Measurements from ENCODE around the gene ASCC2. TPM values are rescaled to one million over a fixed set of nuclear protein-coding genes. Genes with fewer than 3 reads are reported as not detected.
A peak's percentile ranks its signal among the peaks of the same experiment; 100 is the strongest.

The ASCC2 gene
- total RNA-seq, 2 donors from 2014 or later, result 52.8 to 77.0 TPM

GRCh38 chr22:29750559-29751538 lies 87.2 kb downstream of the ASCC2 start:
- Histone ChIP-seq H3K36me3 (no peaks in the 10 kb centered on the region), H3K4me1 (no peaks in the 10 kb centered on the region), H3K9me3 (no peaks in the 10 kb centered on the region), H3K27me3 (no peaks in the 10 kb centered on the region), H3K4me3 (no peak overlapping the region), H3K9ac (ENCODE audit: low read depth in 2 of 2, low read length in 2 of 2) (no peak overlapping the region), H3K27ac (no peak overlapping the region)
- TF ChIP-seq CTCF (IDR thresholded peaks at IDR 0.05), result no peak
- no peak for DNase-seq
- intact Hi-C loops (cut with DNase I), result no loop called here

- intact Hi-C loops (cut with DNase I), result no loop called here
- no peak for DNase-seq
- no peaks in the 10 kb centered on the region for H3K9me3 ChIP-seq
- no peak overlapping the region for H3K4me3 ChIP-seq
- no peaks in the 10 kb centered on the region for H3K4me1 ChIP-seq
- TF ChIP-seq CTCF (IDR thresholded peaks at IDR 0.05), result no peak
- H3K27me3 ChIP-seq, result no peaks in the 10 kb centered on the region
- no peak overlapping the region for H3K9ac ChIP-seq (ENCODE audit: low read depth in 2 of 2, low read length in 2 of 2)
- H3K27ac ChIP-seq, result no peak overlapping the region
- no peaks in the 10 kb centered on the region for H3K36me3 ChIP-seq
Measured at GRCh38 chr22:29750029-29750428, 88.0 kb downstream of the ASCC2 start.

- no peak overlapping the region for H3K4me3 ChIP-seq
- H3K36me3 ChIP-seq, result no peaks in the 10 kb centered on the region
- H3K27me3 ChIP-seq, result no peaks in the 10 kb centered on the region
- DNase-seq, result no peak
- intact Hi-C loops (cut with DNase I), result no loop called here
- H3K9me3 ChIP-seq, result no peaks in the 10 kb centered on the region
- TF ChIP-seq CTCF (IDR thresholded peaks at IDR 0.05), result no peak
- no peak overlapping the region for H3K9ac ChIP-seq (ENCODE audit: low read depth in 2 of 2, low read length in 2 of 2)
- no peaks in the 10 kb centered on the region for H3K4me1 ChIP-seq
- no peak overlapping the region for H3K27ac ChIP-seq
Measured at GRCh38 chr22:29748248-29748893, 89.7 kb downstream of the ASCC2 start.

GRCh38 chr22:29747832-29748231 lies 90.2 kb downstream of the ASCC2 start:
- intact Hi-C loops (cut with DNase I), result no loop called here
- Histone ChIP-seq H3K4me1 (no peaks in the 10 kb centered on the region), H3K27me3 (no peaks in the 10 kb centered on the region), H3K4me3 (no peak overlapping the region), H3K9me3 (no peaks in the 10 kb centered on the region), H3K9ac (ENCODE audit: low read depth in 2 of 2, low read length in 2 of 2) (no peak overlapping the region), H3K27ac (no peak overlapping the region), H3K36me3 (no peaks in the 10 kb centered on the region)
- TF ChIP-seq CTCF (IDR thresholded peaks at IDR 0.05), result no peak
- no peak for DNase-seq

GRCh38 chr22:29744902-29745301 lies 93.2 kb downstream of the ASCC2 start:
- DNase-seq, result peak; percentile 32

More at GRCh38 chr22:29744902-29745301, 93.2 kb downstream of the ASCC2 start:
- TF ChIP-seq CTCF (IDR thresholded peaks at IDR 0.05), result no peak
- H3K27ac ChIP-seq, result no peak overlapping the region
- no peaks in the 10 kb centered on the region for H3K9me3 ChIP-seq
- intact Hi-C loops (cut with DNase I), result no loop called here
- no peaks in the 10 kb centered on the region for H3K27me3 ChIP-seq
- no peaks in the 10 kb centered on the region for H3K36me3 ChIP-seq
- no peak overlapping the region for H3K4me3 ChIP-seq
- no peak overlapping the region for H3K9ac ChIP-seq (ENCODE audit: low read depth in 2 of 2, low read length in 2 of 2)
- no peaks in the 10 kb centered on the region for H3K4me1 ChIP-seq
